ENCODE data around the gene GPSM3.

The GPSM3 gene

DNA sequence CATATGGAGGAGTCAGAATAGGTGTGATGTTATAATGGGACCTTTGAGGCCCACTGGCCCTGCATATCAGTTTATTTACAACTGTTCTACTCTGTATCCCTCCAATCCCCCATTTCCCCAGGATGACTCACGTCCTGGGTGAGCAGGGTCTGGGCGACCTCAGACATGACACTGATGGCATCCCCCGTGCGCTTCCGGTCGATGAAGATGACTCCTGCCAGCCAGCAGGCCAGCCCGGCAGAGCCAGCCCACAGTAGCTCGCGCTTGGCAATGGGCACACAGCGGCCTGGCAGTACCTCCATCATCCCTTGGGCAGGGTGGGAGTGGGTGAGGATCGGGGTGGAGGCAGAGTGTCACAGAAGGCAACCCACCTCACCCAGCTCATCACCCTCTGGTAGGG, 22.1 kb downstream of the GPSM3 start:
- no peak for DNase-seq

DNA sequence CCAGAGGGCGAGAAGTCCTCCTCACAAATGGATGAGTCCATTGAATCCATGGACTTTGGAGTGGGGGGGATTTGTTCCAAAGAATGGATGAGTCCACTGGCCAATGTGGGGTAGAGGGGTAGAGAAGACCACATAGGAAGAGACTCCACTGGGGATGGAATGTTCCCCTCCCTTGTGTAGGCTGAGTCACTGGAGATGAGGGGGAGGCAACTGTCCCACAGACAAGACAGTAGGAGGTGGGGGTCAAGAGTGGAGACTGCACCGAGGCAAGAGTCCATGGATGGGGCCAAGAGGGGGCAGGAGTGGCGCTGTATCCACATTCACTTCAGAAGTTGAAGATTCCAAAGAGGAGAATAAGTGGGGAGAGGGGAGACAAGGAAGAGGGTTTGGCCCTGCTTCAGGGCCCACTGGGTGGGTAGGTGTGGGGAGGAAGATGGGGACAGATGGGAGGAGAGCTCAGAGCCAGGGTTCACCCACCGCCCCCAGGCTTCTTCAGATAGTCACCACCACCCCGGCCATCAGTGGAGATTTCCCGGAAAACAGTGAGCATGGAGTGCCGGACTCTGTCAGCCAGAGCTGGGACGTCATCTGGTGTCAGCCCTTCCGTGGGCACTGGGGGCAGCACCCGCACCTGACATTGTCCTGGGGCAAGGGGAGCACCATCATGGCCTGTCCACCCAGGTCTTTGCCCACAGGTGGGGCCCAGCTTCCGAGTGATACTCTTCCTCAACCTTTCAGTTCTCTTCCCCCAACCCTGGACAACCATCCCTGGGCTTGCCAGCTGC, 23.4 kb downstream of the GPSM3 start:
- DNase-seq = no peak

DNA sequence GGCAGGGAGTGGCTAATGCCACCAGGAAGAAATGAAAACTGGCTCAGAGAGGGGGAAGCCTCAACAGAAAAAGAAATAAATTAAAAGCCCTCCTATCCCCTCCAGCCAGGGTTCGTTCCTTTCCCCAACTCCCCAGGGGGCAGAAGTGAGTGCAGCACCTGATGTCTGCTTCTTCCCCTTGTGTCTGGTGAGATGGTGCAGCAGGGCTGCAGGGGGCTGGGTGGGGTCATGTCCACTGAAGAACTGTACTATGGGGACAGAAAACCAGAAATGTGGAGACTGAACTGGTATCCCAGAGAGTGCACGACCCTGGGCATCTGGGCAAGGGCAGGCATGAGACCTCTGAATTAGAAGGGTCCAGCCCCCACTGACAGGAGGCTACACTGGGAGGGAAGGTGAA, 24.1 kb downstream of the GPSM3 start:
- no peak for DNase-seq

GRCh38 chr6:32167761-32168262, 24.6 kb downstream of the GPSM3 start:
- no peak for DNase-seq

- DNase-seq = no peak
Observed at GRCh38 chr6:32167154-32167760, 25.2 kb downstream of the GPSM3 start.

- DNase-seq = no peak
Observed at GRCh38 chr6:32166411-32167061, 25.9 kb downstream of the GPSM3 start.

GRCh38 chr6:32164295-32164694, 28.1 kb downstream of the GPSM3 start, which contains the start of gene EGFL8:
TSS of gene EGFL8 (plus strand) at chr6:32164595. CDS start at chr6:32166166, 1,571 bp downstream.
- DNase-seq = no peak

DNA sequence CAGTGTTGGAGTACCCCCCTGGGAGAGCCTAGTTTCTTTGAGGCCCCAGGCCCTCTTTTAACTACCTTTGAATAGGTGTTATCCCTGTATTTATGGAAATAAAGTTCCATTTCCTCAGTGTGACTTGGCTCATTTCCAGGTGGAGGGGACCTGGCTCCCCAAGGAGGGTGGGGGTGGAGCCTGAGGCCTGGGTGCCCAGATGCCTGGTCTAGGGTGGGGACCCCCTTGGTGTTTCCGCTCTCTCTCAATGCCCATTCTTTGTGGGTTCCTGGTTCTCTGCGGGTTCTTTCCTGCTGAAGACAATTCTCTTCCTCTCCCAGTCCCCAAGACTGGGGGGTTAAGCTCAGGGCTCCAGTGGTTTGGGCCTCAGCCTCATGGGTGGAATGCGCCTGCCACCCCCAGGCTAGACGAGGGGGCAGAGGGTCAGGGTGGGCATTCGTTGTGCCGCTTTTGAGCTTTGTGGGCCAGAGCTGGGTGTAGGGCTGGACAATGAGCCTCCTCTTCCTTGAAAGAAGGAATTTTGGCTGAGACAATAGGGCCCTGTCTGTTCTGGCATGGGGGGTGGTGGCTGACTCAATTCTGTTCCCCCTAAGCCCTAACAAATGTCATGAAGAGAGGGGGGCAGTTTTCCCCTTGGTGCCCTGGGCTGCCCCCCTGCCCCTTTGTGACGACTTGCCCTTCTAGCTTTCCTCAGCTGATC, 28.7 kb downstream of the GPSM3 start:
- DNase-seq = no peak

DNA sequence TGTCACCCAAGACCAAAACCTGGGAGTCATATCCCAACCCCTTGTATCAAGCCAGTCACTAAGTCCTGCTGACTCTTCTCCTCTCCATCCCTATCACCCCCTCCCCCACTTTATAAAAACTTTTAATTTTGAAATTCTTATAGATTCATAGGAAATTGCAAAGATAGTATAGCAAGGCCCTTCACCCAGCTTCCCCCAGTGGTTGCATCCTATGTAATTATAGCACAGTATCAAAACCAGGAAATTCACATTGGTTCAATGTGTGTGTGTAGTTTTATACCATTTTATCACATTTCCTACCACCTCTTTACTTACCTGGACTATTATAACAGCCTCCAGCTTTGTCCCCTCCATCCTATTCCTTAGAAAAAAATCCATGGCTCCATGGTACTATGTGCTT, 34.4 kb downstream of the GPSM3 start:
- no peak for DNase-seq

DNA sequence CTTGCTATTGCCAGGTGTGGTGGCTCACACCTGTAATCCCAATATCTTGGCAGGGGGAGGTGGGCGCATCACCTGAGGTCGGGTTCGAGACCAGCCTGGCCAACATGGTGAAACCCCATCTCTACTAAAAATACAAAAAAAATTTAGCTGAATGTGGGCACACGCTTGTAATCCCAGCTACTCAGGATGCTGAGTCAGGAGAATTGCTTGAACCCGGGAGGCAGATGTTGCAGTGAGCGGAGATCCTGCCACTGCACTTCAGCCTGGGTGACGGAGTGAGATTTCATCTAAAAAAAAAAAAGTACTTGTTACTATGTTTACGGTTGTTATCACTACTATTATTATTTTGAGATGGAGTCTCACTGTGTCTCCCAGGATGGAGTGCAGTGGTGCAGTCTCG, 35.6 kb downstream of the GPSM3 start:
- DNase-seq = no peak

DNA sequence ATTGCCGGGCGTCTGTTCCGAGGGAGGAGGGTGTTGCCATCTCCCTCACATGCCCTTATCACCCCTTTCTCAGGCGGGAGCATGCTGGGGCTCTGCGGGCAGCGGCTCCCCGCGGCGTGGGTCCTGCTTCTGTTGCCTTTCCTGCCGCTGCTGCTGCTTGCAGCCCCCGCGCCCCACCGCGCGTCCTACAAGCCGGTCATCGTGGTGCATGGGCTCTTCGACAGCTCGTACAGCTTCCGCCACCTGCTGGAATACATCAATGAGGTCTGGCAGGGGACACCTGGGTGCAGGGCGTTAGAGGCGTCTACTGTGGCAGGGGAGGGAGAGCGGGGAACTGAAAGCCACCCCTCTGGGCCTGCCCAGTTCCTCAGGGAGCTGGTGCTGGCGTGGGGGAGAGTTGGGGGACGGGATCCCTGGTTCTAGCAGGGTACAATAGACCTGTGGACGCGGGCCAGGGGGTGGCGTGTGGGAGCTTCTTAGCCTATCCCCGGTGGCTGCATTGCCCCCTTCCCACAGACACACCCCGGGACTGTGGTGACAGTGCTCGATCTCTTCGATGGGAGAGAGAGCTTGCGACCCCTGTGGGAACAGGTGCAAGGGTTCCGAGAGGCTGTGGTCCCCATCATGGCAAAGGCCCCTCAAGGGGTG, 37.8 kb downstream of the GPSM3 start:
- peak; percentile 72 to 78 for DNase-seq

- DNase-seq = peak; percentile 77 to 84
Observed at GRCh38 chr6:32153564-32154513, 38.6 kb downstream of the GPSM3 start, which contains the start of gene PPT2. TSS of gene PPT2 (plus strand) at chr6:32154141. CDS start at chr6:32154595, 454 bp downstream.

DNA sequence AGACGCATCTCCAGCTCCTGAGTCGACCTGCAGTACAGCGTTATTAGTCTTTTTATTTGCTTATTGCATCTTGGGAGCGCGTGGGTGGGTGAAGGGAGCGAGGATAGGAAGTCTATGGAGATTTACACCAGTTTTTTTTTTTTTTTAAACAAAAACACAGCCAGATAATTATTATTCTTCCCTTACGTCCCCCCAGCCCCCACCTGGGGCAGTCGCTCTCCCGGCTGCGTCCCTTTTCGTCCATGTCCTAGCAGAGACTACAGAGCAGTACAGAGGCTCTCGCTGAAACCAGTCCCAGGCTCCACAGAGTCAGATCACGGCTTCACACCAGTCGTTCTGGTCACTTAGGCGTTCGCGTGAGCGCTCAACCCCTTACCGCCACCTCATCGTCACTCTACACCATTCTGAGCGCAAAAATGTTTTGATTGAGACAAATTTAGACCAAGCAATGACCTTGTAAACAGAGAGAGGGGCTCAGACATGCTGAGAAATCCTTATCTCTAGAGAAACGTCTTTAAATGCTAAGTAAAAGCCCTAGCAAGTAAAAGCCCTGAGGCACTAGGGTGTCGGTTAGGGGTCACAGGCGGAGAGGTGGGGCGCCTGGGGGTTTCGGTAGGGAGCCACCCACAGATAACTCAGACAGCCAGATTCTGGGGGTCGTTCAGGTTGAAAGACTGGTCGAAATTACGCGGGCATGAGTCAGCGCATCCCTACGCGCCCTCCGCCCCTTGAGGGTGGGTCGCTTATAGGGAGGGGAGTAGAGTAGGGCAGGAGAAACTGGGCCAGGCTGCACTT, 39.5 kb downstream of the GPSM3 start:
- no peak for DNase-seq

DNA sequence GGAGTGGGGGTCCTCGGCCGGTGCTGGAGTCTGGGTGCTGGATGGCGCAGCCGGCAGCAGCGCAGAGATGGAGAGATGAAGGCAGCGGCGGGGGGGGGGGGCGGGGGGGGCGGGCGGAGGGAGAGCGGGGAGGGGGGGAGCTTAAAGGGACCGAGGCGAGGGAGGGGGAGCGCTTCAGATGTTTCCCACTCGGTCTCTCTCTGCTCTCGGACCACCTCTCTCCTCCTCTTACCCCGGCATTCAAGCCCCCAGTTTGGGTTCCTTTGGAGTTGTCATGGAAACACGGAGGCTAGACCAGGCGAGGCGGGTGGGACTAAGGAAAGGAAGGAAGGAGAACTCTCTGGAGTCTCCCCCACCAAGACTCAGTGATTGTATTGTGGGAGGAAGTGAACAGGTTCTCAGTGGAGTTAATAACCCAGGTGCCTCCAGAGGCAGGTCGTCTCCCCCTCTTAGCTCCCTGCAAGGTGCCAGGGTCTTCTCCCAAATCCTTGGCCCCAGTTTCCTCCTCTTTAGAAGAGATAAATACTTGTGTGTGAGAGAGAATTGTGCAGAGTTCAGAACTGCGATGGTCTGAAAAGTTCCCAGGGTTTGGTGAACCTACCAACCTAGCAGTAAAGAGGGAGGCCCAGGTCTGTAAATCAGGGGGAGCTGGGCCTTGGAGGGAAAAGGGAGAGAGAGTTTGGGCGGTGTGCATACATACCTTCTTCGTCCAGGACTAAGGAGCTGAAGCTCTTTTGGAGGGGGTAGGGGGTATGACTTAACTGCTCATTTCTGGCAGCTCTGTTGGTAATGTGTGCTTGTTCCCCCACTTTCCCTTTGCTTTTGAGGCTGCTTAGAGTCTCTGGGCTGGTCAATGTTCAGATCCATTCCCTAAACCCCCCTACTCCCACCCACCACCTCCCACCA, 40.3 kb downstream of the GPSM3 start, which contains the start of gene PRRT1:
Gene PRRT1, minus strand, starts transcription at position 77 of the 906 bp plus-strand sequence. CDS start 112 bp downstream, outside the sequence.
- DNase-seq = no peak

GRCh38 chr6:32151181-32151862, 41.1 kb downstream of the GPSM3 start:
- DNase-seq = no peak

- DNase-seq = no peak
Observed at GRCh38 chr6:32149932-32150870, 42.2 kb downstream of the GPSM3 start.

DNA sequence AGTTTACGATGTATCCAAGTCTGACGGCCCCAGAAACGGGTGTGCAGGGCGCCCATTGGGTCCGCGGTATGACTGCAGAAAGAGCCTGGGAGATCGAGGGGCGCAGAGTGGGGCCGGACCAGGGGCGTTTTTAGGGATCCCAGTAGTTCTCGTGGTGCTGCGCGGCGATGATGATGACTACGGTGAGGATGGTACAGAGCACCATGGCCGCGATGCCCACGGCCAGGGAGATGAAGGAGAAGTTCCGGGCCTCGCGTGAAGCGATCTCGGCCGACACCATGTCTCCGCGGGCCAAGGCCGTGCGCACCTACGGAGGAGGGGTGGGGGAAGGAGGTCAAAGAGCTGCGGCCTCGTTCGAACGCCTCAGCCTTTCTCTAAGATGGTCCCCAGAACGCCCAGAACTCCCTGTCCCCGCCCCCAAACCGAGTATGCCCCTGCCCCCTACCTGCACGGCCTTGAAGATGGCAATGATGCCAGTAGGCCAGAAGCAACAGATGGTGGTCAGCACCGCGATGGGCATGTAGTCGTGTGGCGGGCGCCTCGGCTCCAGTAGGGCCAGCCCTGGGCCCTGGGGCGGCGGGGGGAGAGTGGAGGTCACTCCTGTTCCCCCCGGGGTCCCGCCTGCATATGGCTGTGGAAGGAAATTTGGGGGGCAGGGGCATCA, 43.2 kb downstream of the GPSM3 start:
- no peak for DNase-seq

All from CD4-positive, alpha-beta T cell treated with Interferon alpha-2 for 1 hour (primary cell).